ENCODE measurements around the gene PLD5.

- TF ChIP-seq TAF1 (IDR thresholded peaks at IDR 0.05; ENCODE audit: borderline replicate concordance, low read depth, low read length) (no peak), POLR2A (IDR thresholded peaks at IDR 0.05; ENCODE audit: low read depth, low read length) (no peak)
These were observed 300.0 kb downstream of the PLD5 start for GRCh38 chr1:242224461-242224860.
